Measurements from ENCODE around the gene ADPRH.
"Not testable (repeated sequence)": the region's sequence is repeated elsewhere in the genome, so short reads cannot be mapped to it uniquely, and the experiment has no call there.

The ADPRH gene

GRCh38 chr3:119579366-119580066, at the start of gene ADPRH:
Gene ADPRH, plus strand, starts transcription at chr3:119579492. Its CDS starts 2,678 bp downstream, at chr3:119582170.
- Mint-ChIP-seq H3K27me3 (peaks cover 7% of the 10 kb centered on the region), H3K9me3 (ENCODE audit: low read depth) (no peaks in the 10 kb centered on the region), H3K27ac (peak within 1 kb of the TSS; percentile 88), H3K4me1 (ENCODE audit: low read depth) (peaks cover 14% of the 10 kb centered on the region), H3K4me3 (peak within 1 kb of the TSS; percentile 95), H3K36me3 (peaks cover 2% of the 10 kb centered on the region)

DNA sequence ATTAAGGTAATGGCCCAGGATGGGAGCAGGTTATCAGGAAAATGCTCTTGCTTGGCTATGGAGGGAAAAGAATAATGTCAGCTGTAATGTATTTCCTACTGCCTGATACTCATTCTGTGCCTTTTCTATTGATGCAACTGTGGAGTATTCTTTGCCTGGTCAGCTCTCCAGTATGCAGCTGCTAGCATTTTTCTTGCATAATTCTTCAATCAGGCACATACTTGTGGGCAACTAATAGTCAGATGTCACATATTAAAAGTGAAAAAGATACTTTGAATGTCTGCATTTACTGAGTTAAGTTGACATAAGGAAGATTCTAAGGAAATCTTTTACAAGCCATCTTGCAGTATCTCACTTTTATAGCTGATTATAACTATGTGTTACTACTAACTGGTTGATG, 49.4 kb upstream of the ADPRH start:
- Mint-ChIP-seq H3K27ac (no peak overlapping the region), H3K36me3 (peaks cover 10% of the 10 kb centered on the region), H3K27me3 (no peaks in the 10 kb centered on the region), H3K9me3 (ENCODE audit: low read depth) (no peaks in the 10 kb centered on the region), H3K4me3 (no peak overlapping the region), H3K4me1 (ENCODE audit: low read depth) (no peaks in the 10 kb centered on the region)

DNA sequence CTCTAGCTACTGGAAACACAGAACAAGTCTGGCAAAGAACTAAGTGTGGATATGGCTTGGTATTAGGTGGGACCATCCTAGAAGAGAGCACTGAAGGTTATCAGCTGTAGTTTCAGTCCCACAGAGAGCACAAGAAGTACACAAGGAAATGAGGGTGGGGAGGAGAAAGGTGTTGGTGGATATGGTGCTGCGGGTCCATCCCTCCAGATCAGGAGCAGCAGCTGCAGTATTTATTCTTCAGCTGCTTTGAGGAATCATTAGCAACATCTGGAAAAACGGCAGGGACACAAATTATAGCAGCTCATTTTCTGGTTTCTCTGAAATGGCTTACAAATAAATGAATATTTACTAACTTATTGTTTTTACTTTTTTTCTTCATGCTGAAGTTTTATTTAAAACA, 48.8 kb upstream of the ADPRH start:
- Mint-ChIP-seq H3K36me3 (peaks cover 10% of the 10 kb centered on the region), H3K9me3 (ENCODE audit: low read depth) (no peaks in the 10 kb centered on the region), H3K4me1 (ENCODE audit: low read depth) (no peaks in the 10 kb centered on the region), H3K27me3 (no peaks in the 10 kb centered on the region), H3K27ac (no peak overlapping the region), H3K4me3 (no peak overlapping the region)

DNA sequence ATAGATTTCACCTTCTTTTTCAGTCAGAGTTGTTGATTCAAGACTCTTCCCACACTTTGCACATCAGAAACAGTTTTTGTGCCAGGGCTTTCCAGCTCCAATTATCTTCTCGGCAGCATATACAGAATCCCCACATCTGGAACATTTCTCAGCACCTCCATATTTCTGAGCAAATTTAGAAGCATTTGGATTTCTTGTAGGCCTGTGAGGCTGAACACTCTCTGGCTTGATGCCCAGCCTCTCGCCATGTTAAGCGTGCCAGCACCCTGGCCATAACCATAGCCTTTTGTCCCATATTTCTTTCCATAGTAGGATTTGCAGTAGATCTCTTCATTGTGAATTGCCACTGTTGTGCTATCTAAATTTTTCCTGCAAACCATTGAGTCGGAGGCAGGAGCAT, 48.1 kb upstream of the ADPRH start:
- Mint-ChIP-seq H3K27me3 (no peaks in the 10 kb centered on the region), H3K9me3 (ENCODE audit: low read depth) (no peaks in the 10 kb centered on the region), H3K36me3 (peaks cover 10% of the 10 kb centered on the region), H3K4me1 (ENCODE audit: low read depth) (no peaks in the 10 kb centered on the region), H3K4me3 (no peak overlapping the region), H3K27ac (no peak overlapping the region)

- no peaks in the 10 kb centered on the region for H3K27me3 Mint-ChIP-seq
- H3K36me3 Mint-ChIP-seq: peaks cover 7% of the 10 kb centered on the region
- H3K4me3 Mint-ChIP-seq: no peak overlapping the region
- H3K4me1 Mint-ChIP-seq (ENCODE audit: low read depth): no peaks in the 10 kb centered on the region
- no peaks in the 10 kb centered on the region for H3K9me3 Mint-ChIP-seq (ENCODE audit: low read depth)
- no peak overlapping the region for H3K27ac Mint-ChIP-seq
These were observed 45.0 kb upstream of the ADPRH start for GRCh38 chr3:119534296-119534695.

GRCh38 chr3:119536757-119537156, 42.5 kb upstream of the ADPRH start:
- Mint-ChIP-seq H3K4me3 (no peak overlapping the region), H3K36me3 (peaks cover 7% of the 10 kb centered on the region), H3K27ac (no peak overlapping the region), H3K4me1 (ENCODE audit: low read depth) (no peaks in the 10 kb centered on the region), H3K27me3 (no peaks in the 10 kb centered on the region), H3K9me3 (ENCODE audit: low read depth) (no peaks in the 10 kb centered on the region)

DNA sequence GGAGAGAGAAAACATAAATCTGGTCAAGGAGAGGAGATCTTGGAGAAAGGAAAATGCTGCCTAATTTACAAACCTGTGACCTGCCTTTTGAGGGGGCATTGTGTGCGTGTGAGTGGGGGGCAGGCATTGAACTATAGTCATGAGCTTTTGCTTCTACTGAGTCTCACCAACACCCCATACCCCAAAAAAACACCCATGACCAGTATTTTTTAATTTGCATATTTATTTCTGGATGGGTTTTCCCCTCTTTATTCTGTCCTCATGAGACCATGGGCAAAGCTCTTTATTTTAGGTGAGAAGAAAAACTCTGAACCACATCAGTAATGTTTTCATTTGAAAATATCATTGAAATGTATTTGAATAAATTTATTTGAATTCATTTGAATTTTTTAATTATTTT, 40.5 kb upstream of the ADPRH start:
- no peaks in the 10 kb centered on the region for H3K9me3 Mint-ChIP-seq (ENCODE audit: low read depth)
- H3K4me1 Mint-ChIP-seq (ENCODE audit: low read depth): no peaks in the 10 kb centered on the region
- H3K27me3 Mint-ChIP-seq: no peaks in the 10 kb centered on the region
- no peak overlapping the region for H3K4me3 Mint-ChIP-seq
- H3K36me3 Mint-ChIP-seq: no peaks in the 10 kb centered on the region
- H3K27ac Mint-ChIP-seq: no peak overlapping the region

- Mint-ChIP-seq H3K27me3 (no peaks in the 10 kb centered on the region), H3K4me1 (ENCODE audit: low read depth) (no peaks in the 10 kb centered on the region), H3K4me3 (no peak overlapping the region), H3K27ac (no peak overlapping the region), H3K36me3 (no peaks in the 10 kb centered on the region), H3K9me3 (ENCODE audit: low read depth) (no peaks in the 10 kb centered on the region)
These were observed 37.7 kb upstream of the ADPRH start for GRCh38 chr3:119541547-119541946.

DNA sequence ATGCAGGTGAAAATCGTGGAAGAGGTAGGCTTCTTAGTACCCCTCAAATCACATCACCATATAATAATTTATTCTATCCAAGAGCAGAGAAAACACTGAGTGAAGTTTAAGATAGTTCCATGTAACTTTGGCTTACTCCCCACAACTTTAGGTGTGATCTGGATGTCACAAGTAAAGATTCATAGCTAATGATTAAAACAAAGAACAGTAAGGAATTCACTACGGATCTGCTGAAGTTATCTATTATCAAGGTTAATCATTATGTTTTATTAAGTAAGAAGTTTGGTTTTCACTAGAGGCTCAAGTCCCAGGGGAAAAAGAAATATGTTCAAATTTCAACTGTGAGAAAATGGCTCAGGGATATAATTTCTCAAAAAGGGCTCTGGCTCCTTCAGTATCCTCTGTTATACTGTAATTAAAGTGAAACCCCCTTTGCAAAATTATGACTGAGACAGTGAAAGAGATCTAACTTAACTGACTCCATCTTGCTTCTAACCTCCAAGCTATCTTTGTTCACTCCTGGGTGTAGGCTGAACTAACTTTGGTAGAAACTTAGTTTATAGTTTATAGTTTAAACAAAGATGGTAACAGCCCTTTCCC, 37.0 kb upstream of the ADPRH start:
- Mint-ChIP-seq H3K4me3 (no peak overlapping the region), H3K27me3 (no peaks in the 10 kb centered on the region), H3K36me3 (no peaks in the 10 kb centered on the region), H3K4me1 (ENCODE audit: low read depth) (no peaks in the 10 kb centered on the region), H3K27ac (no peak overlapping the region), H3K9me3 (ENCODE audit: low read depth) (no peaks in the 10 kb centered on the region)

- H3K4me3 Mint-ChIP-seq: no peak overlapping the region
- H3K36me3 Mint-ChIP-seq: no peaks in the 10 kb centered on the region
- no peaks in the 10 kb centered on the region for H3K27me3 Mint-ChIP-seq
- no peaks in the 10 kb centered on the region for H3K9me3 Mint-ChIP-seq (ENCODE audit: low read depth)
- no peaks in the 10 kb centered on the region for H3K4me1 Mint-ChIP-seq (ENCODE audit: low read depth)
- H3K27ac Mint-ChIP-seq: no peak overlapping the region
These were observed 36.1 kb upstream of the ADPRH start for GRCh38 chr3:119543147-119543546.

GRCh38 chr3:119547227-119547626, 32.1 kb upstream of the ADPRH start:
- no peaks in the 10 kb centered on the region for H3K27me3 Mint-ChIP-seq
- H3K4me3 Mint-ChIP-seq: no peak overlapping the region
- H3K9me3 Mint-ChIP-seq (ENCODE audit: low read depth): no peaks in the 10 kb centered on the region
- peaks cover 2% of the 10 kb centered on the region for H3K36me3 Mint-ChIP-seq
- no peak overlapping the region for H3K27ac Mint-ChIP-seq
- no peaks in the 10 kb centered on the region for H3K4me1 Mint-ChIP-seq (ENCODE audit: low read depth)

- H3K36me3 Mint-ChIP-seq: peaks cover 2% of the 10 kb centered on the region
- no peak overlapping the region for H3K27ac Mint-ChIP-seq
- no peak overlapping the region for H3K4me3 Mint-ChIP-seq
- no peaks in the 10 kb centered on the region for H3K9me3 Mint-ChIP-seq (ENCODE audit: low read depth)
- no peaks in the 10 kb centered on the region for H3K4me1 Mint-ChIP-seq (ENCODE audit: low read depth)
- H3K27me3 Mint-ChIP-seq: no peaks in the 10 kb centered on the region
These were observed 31.0 kb upstream of the ADPRH start for GRCh38 chr3:119548341-119548740.

DNA sequence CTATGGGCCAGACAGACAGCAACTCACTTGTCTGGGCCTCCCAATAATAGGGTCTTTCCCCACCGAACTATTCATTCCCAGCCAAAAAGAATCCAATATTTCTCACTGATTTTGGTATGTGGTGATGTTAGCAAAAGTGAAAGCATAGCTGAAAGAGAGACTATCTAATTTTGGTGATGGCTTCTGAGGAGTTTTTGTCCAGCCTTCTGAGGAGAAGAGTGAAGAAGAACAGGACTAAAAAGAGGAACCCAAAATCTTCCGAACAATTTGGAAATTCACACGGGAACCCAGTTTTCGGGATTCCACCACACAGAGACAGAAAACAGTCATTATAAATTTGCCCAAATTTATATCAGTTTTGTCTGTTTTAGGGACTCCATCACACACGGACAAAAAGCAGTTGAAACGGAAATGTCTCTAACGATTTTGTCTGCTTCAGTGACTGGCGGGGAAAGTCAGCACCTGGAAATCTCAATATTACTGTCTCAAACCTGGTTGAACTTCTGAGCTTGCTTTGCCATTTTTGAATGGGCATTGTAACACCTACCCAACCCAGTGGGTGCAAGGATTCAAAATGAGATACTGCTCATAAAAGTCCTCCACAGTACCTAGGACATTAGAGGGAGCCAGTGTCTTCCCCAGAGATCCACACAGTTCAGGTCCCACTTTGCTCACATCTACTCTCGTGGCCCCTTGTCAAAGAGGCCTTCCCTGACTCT, 28.9 kb upstream of the ADPRH start:
- Mint-ChIP-seq H3K9me3 (ENCODE audit: low read depth) (no peaks in the 10 kb centered on the region), H3K27me3 (no peaks in the 10 kb centered on the region), H3K27ac (no peak overlapping the region), H3K36me3 (peaks cover 2% of the 10 kb centered on the region), H3K4me1 (ENCODE audit: low read depth) (no peaks in the 10 kb centered on the region), H3K4me3 (no peak overlapping the region)

DNA sequence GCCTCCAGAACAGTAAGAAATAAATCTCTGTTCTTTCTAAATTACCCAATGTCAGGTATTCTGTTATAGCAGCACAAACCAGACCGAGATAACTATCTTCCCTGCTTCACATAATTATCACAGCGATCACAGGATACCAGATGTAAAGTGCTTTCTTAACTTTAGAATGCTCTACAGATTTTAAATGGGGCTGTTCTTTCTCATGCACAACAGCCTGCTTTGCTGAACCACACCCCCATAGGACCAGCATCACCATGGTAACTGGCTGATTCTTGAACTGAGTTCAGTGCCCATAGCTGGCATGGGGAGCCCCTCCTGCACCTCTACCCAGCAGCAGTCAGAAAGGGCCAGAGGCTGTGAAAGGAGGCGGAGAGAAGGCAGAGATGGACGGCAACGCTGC, 27.7 kb upstream of the ADPRH start:
- Mint-ChIP-seq H3K36me3 (peaks cover 2% of the 10 kb centered on the region), H3K27me3 (no peaks in the 10 kb centered on the region), H3K27ac (no peak overlapping the region), H3K9me3 (ENCODE audit: low read depth) (no peaks in the 10 kb centered on the region), H3K4me1 (ENCODE audit: low read depth) (no peaks in the 10 kb centered on the region), H3K4me3 (no peak overlapping the region)

GRCh38 chr3:119552928-119553327, 26.4 kb upstream of the ADPRH start:
- H3K27ac Mint-ChIP-seq; H3K9me3 Mint-ChIP-seq (ENCODE audit: low read depth); H3K27me3 Mint-ChIP-seq; H3K4me1 Mint-ChIP-seq (ENCODE audit: low read depth); H3K36me3 Mint-ChIP-seq; H3K4me3 Mint-ChIP-seq: not testable (repeated sequence)

All from activated naive CD8-positive, alpha-beta T cell (primary cell).